ENCODE measurements around the gene NUP210L. TPM values are rescaled to one million over a fixed set of nuclear protein-coding genes. Genes with fewer than 3 reads are reported as not detected.

Gene NUP210L
- total and polyA plus RNA-seq, 9 of the 15 experiments (the other 6 are each of a cell fraction or from before 2014, with no cell fraction given) = 0.01 to 0.04 TPM; not detected in 7

- Histone ChIP-seq H3K27ac (ENCODE audit: extremely low read depth, low read depth, low read length) (no peak overlapping the region), H3K27me3 (ENCODE audit: control insufficient read depth in 2 of 2, insufficient read depth in 2 of 2, low read length in 2 of 2) (no peaks in the 10 kb centered on the region), H3K4me3 (no peak overlapping the region), H4K20me1 (replicated peaks; ENCODE audit: control insufficient read depth, insufficient read depth, low read length) (no peaks in the 10 kb centered on the region; the same call in 1 of the 2 replicates), H3K36me3 (ENCODE audit: control insufficient read depth, insufficient read depth, low read length) (peaks cover 43% of the 10 kb centered on the region), H3K4me2 (ENCODE audit: insufficient read depth, low read length) (no peak overlapping the region), H3K9me1 (ENCODE audit: control insufficient read depth, insufficient read depth, low read length) (no peaks in the 10 kb centered on the region), H3K9me3 (replicated peaks; ENCODE audit: control insufficient read depth, insufficient read depth, low read depth, low read length) (no peaks in the 10 kb centered on the region), H3K9ac (ENCODE audit: insufficient read depth in 1 of 2, low read depth in 2 of 2, low read length in 2 of 2) (no peak overlapping the region), H3K79me2 (ENCODE audit: control insufficient read depth, insufficient read depth, low read length) (peaks cover 27% of the 10 kb centered on the region), H3K4me1 (replicated peaks in 1 of 2; ENCODE audit: control insufficient read depth in 2 of 2, insufficient read depth in 2 of 2, low read length in 2 of 2) (peaks cover 4 to 11% of the 10 kb centered on the region in 2 experiments; a peak in 2 of 5 replicates), H2AFZ (ENCODE audit: low read depth, low read length) (no peak overlapping the region)
- intact Hi-C loops (cut with micrococcal nuclease) = no loop called here
- in situ Hi-C loops (cut with MboI) = no loop called here
- 100% methylated on average over 3 of the region's 3 CpGs for WGBS (ENCODE audit: insufficient coverage, low coverage, missing lambda C conversion rate)
- ATAC-seq (no peak), DNase-seq (ENCODE audit: extremely low read depth in 1 of 4, low spot score in 3 of 4) (no peak), FAIRE-seq (no peak)
- TF ChIP-seq ZNF507 (tag; conservative IDR thresholded peaks at IDR 0.05) (no peak), KDM5B (IDR thresholded peaks at IDR 0.05; ENCODE audit: insufficient replicate concordance, low read depth, low read length) (peak; percentile 16)
- BruUV-seq (replicated peaks) = no TSS peak
- ChIA-PET CTCF (ENCODE audit: low intra/inter-chr PET ratio) (interaction anchor here (0.7 kb wide), 1 partner anchor 18 kb away, joined by 3 read pairs; no protein-coding TSS in a partner anchor), POLR2A (interaction anchor here (1.1 to 1.2 kb wide), 2 partner anchors 32 to 34 kb away, joined by 4 to 5 read pairs; no protein-coding TSS in a partner anchor)
Measured at GRCh38 chr1:153995202-153995601, 159.7 kb downstream of the NUP210L start.

- FAIRE-seq (no peak), ATAC-seq (no peak), DNase-seq (ENCODE audit: extremely low read depth in 1 of 4, low spot score in 3 of 4) (no peak)
- WGBS (ENCODE audit: insufficient coverage, low coverage, missing lambda C conversion rate) = 5% methylated on average over 2 of the region's 2 CpGs
- peak overlapping the region; percentile 81 for H3K4me3 ChIP-seq
- H2AFZ ChIP-seq (ENCODE audit: low read depth, low read length) = no peak overlapping the region
- H3K27me3 ChIP-seq (ENCODE audit: control insufficient read depth in 2 of 2, insufficient read depth in 2 of 2, low read length in 2 of 2) = no peaks in the 10 kb centered on the region
- POLR2A ChIA-PET = interaction anchor here (0.6 to 4.4 kb wide), 23 partner anchors 10 to 287 kb away, joined by 3 to 104 read pairs (median 9); partner anchors contain the start of genes CREB3L4, CRTC2, DENND4B and GATAD2B
- H3K27ac ChIP-seq (ENCODE audit: extremely low read depth, low read depth, low read length) = peak overlapping the region; percentile 98
- peak overlapping the region; percentile 80 to 97 for H3K9ac ChIP-seq (ENCODE audit: insufficient read depth in 1 of 2, low read depth in 2 of 2, low read length in 2 of 2)
- H3K4me1 ChIP-seq (replicated peaks in 1 of 2; ENCODE audit: control insufficient read depth in 2 of 2, insufficient read depth in 2 of 2, low read length in 2 of 2) = peaks cover 4 to 11% of the 10 kb centered on the region in 2 experiments; a peak in 2 of 5 replicates
- peaks cover 43% of the 10 kb centered on the region for H3K36me3 ChIP-seq (ENCODE audit: control insufficient read depth, insufficient read depth, low read length)
- TF ChIP-seq ILF3 (IDR thresholded peaks at IDR 0.05; ENCODE audit: borderline replicate concordance) (0 out of 2 replicates have a peak, but pooled peaks have one; percentile 24), RBFOX2 (IDR thresholded peaks at IDR 0.05; ENCODE audit: low read depth, low read length) (peak; percentile 65), ZFP91 (CRISPR knock-in tag; IDR thresholded peaks at IDR 0.05) (no peak), JUNB (CRISPR knock-in tag; conservative IDR thresholded peaks at IDR 0.05) (no peak), ELF1 (tag; IDR thresholded peaks at IDR 0.05) (0 out of 2 replicates have a peak, but pooled peaks have one; percentile 6), ZBTB17 (CRISPR knock-in tag; IDR thresholded peaks at IDR 0.05) (no peak)
- CTCF ChIA-PET (ENCODE audit: low intra/inter-chr PET ratio) = no interaction called here
- BruUV-seq (replicated peaks) = no TSS peak
- no peaks in the 10 kb centered on the region; the same call in 1 of the 2 replicates for H4K20me1 ChIP-seq (replicated peaks; ENCODE audit: control insufficient read depth, insufficient read depth, low read length)
- no peaks in the 10 kb centered on the region for H3K9me3 ChIP-seq (replicated peaks; ENCODE audit: control insufficient read depth, insufficient read depth, low read depth, low read length)
- in situ Hi-C loops (cut with MboI) (no loop called here), intact Hi-C loops (cut with micrococcal nuclease) (loop anchor here (5.0 kb wide), 1 partner anchor 190 kb away; no protein-coding TSS in a partner anchor)
- H3K4me2 ChIP-seq (ENCODE audit: insufficient read depth, low read length) = peak overlapping the region; percentile 98
- H3K9me1 ChIP-seq (ENCODE audit: control insufficient read depth, insufficient read depth, low read length) = no peaks in the 10 kb centered on the region
- H3K79me2 ChIP-seq (ENCODE audit: control insufficient read depth, insufficient read depth, low read length) = peaks cover 27% of the 10 kb centered on the region
Measured at GRCh38 chr1:153991806-153992205, 163.1 kb downstream of the NUP210L start.

All from K562 (cell line).